Prostate gland (tissue), 2 donors: ENCODE data around the gene ZMAT5. TPM values are rescaled to one million over a fixed set of nuclear protein-coding genes. Genes with fewer than 3 reads are reported as not detected.

Source experiments
- DNase-seq: peaks from one replicate; pipeline ENCODE4 v3.0.0-alpha.2; 2019; ENCODE audit warnings: low spot score
- H3K27ac ChIP-seq, 2 donors: fragments of 200-600 bp; sonication (generic); 2 replicates each; pipeline ENCODE4 v1.5.1; 2017 to 2019
- H3K27me3 ChIP-seq: fragments of 200-600 bp; sonication (generic); replicated peaks from 2 replicates; pipeline ENCODE4 v1.5.1; 2019; ENCODE audit not compliant: insufficient read depth
- H3K36me3 ChIP-seq, 2 donors: fragments of 200-600 bp; sonication (generic); 1 replicate in 1 of 2; 2 replicates in 1 of 2; pipeline versions ENCODE4 v1.5.1 to v1.8.1; 2017 to 2019
- H3K4me1 ChIP-seq: fragments of 200-600 bp; sonication (generic); replicated peaks from 2 replicates; pipeline ENCODE4 v1.5.1; 2019
- H3K4me3 ChIP-seq, 2 donors: fragments of 200-600 bp; sonication (generic); 2 replicates each; pipeline ENCODE4 v1.5.1; 2017 to 2019
- H3K9me3 ChIP-seq: fragments of 200-600 bp; sonication (generic); 2 replicates; pipeline ENCODE4 v1.5.1; 2017
- CTCF ChIP-seq, 4 experiments: fragments of 200-600 bp in 2 of 4; fragments of 450-650 bp in 2 of 4; sonication (generic) in 2 of 4; IDR thresholded peaks; 1 replicate in 3 of 4; 2 replicates in 1 of 4; pipeline ENCODE4 v1.5.1; 2016 to 2019; ENCODE audit warnings: antibody characterized with exemption in 4 of 4, mild to moderate bottlenecking in 2 of 4, moderate library complexity in 2 of 4
- POLR2A ChIP-seq: fragments of 450-650 bp; IDR thresholded peaks from one replicate; pipeline ENCODE4 v1.6.1; 2016; ENCODE audit warnings: antibody characterized with exemption, mild to moderate bottlenecking
- POLR2AphosphoS5 ChIP-seq: sonication (generic); formaldehyde crosslinking; IDR thresholded peaks from one replicate; pipeline ENCODE4 v1.6.1; 2017; ENCODE audit warnings: antibody characterized with exemption
- WGBS: methylation state at CpG from one replicate; pipeline ENCODE4 v1.1.5; 2018; 5-methylcytosine and 5-hydroxymethylcytosine counted together
- intact Hi-C: fragments of 100-400 bp; cut with DNase I; formaldehyde crosslinking; loops from one replicate; pipeline ENCODE4 v1.14.2; 2022
- total RNA-seq, 2 donors: library from RNA; depleted of rRNA; stranded (reverse); fragments of >200 nt; gene quantifications; one replicate each; pipeline ENCODE4 v1.1.0, GENCODE V29; 2016

ZMAT5 gene
- total RNA-seq, 2 donors from 2014 or later, result 32.9 to 33.5 TPM

GRCh38 chr22:29715240-29715639, 51.6 kb downstream of the ZMAT5 start:
- Histone ChIP-seq H3K4me1 (no peaks in the 10 kb centered on the region), H3K36me3 (no peaks in the 10 kb centered on the region), H3K27me3 (peaks cover 5% of the 10 kb centered on the region), H3K4me3 (no peak overlapping the region), H3K27ac (no peak overlapping the region), H3K9me3 (no peaks in the 10 kb centered on the region)
- 80% methylated on average over 13 of the region's 13 CpGs for WGBS
- intact Hi-C loops, result no loop called here
- no peak for DNase-seq
- no peak for TF ChIP-seq POLR2A

- 54% methylated on average over 6 of the region's 8 CpGs for WGBS
- no peak for DNase-seq
- H3K27me3 ChIP-seq, result no peaks in the 10 kb centered on the region
- no peak overlapping the region for H3K4me3 ChIP-seq
- TF ChIP-seq CTCF (IDR thresholded peaks at IDR 0.05), result no peak
- TF ChIP-seq POLR2AphosphoS5, result no peak
- TF ChIP-seq POLR2A, result no peak
- intact Hi-C loops, result no loop called here
- no peaks in the 10 kb centered on the region for H3K4me1 ChIP-seq
- no peaks in the 10 kb centered on the region for H3K9me3 ChIP-seq
- no peaks in the 10 kb centered on the region for H3K36me3 ChIP-seq
- H3K27ac ChIP-seq, result no peak overlapping the region
Measured at GRCh38 chr22:29713156-29713727, 53.6 kb downstream of the ZMAT5 start.

GRCh38 chr22:29712119-29712518, 54.7 kb downstream of the ZMAT5 start:
- no peaks in the 10 kb centered on the region for H3K36me3 ChIP-seq
- TF ChIP-seq POLR2A, result no peak
- TF ChIP-seq POLR2AphosphoS5, result no peak
- no peak for TF ChIP-seq CTCF (IDR thresholded peaks at IDR 0.05)
- DNase-seq, result no peak
- H3K27ac ChIP-seq, result no peak overlapping the region
- intact Hi-C loops, result no loop called here
- H3K9me3 ChIP-seq, result no peaks in the 10 kb centered on the region
- no peaks in the 10 kb centered on the region for H3K27me3 ChIP-seq
- WGBS, result 89% methylated on average over 2 of the region's 2 CpGs
- H3K4me3 ChIP-seq, result no peak overlapping the region
- no peaks in the 10 kb centered on the region for H3K4me1 ChIP-seq

- Histone ChIP-seq H3K36me3 (no peaks in the 10 kb centered on the region), H3K27me3 (no peaks in the 10 kb centered on the region), H3K27ac (no peak overlapping the region), H3K4me1 (no peaks in the 10 kb centered on the region), H3K4me3 (no peak overlapping the region), H3K9me3 (no peaks in the 10 kb centered on the region)
- DNase-seq, result no peak
- no peak for TF ChIP-seq POLR2AphosphoS5
- WGBS, result 43% methylated on average over 16 of the region's 18 CpGs
- intact Hi-C loops, result no loop called here
Measured at GRCh38 chr22:29710922-29711593, 55.7 kb downstream of the ZMAT5 start.

GRCh38 chr22:29710193-29710592, 56.6 kb downstream of the ZMAT5 start:
- TF ChIP-seq POLR2AphosphoS5, result no peak
- no peak for TF ChIP-seq POLR2A
- no peak for TF ChIP-seq CTCF (IDR thresholded peaks at IDR 0.05)
- DNase-seq, result no peak
- Histone ChIP-seq H3K4me3 (no peak overlapping the region), H3K36me3 (no peaks in the 10 kb centered on the region), H3K27me3 (no peaks in the 10 kb centered on the region), H3K27ac (no peak overlapping the region), H3K9me3 (no peaks in the 10 kb centered on the region), H3K4me1 (no peaks in the 10 kb centered on the region)
- intact Hi-C loops, result no loop called here
- WGBS, result 75% methylated on average over 15 of the region's 15 CpGs

GRCh38 chr22:29707471-29707870, 59.3 kb downstream of the ZMAT5 start:
- no peaks in the 10 kb centered on the region for H3K9me3 ChIP-seq
- no peak overlapping the region for H3K27ac ChIP-seq
- 92% methylated on average over 5 of the region's 5 CpGs for WGBS
- intact Hi-C loops, result no loop called here
- H3K4me1 ChIP-seq, result no peaks in the 10 kb centered on the region
- H3K4me3 ChIP-seq, result no peak overlapping the region
- no peak for DNase-seq
- TF ChIP-seq POLR2A (no peak), POLR2AphosphoS5 (no peak), CTCF (IDR thresholded peaks at IDR 0.05) (no peak)
- H3K36me3 ChIP-seq, result no peaks in the 10 kb centered on the region
- H3K27me3 ChIP-seq, result no peaks in the 10 kb centered on the region
